Hypothalamus (tissue), 51 donors: ENCODE data around the gene CIAO2A.
A peak's percentile ranks its signal among the peaks of the same experiment; 100 is the strongest.
"Not testable (repeated sequence)": the region's sequence is repeated elsewhere in the genome, so short reads cannot be mapped to it uniquely, and the experiment has no call there.

ENCODE experiments used
- DNase-seq, 51 donors: peaks; one replicate each; lab custom pipeline; 2025; lab: John Stamatoyannopoulos, UW

Gene CIAO2A

DNA sequence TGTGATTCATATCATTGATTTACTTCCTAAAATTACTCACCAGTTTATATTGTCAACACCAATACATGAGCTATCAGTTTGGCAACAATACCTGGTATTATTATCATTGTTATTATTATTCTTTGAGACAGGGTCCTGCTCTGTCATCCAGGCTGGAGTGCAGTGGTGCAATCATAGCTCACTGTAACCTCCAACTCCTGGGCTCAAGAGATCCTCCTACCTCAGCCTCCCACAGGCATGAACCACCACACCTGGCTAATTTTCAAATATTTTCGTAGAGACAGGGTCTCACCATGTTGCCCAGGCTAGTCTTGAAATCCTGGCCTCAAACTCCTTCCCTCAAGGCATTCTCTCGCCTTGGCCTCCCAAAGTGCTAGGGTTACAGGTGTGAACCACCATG is 20.1 kb downstream of the CIAO2A start:
- not testable (repeated sequence) for DNase-seq

DNA sequence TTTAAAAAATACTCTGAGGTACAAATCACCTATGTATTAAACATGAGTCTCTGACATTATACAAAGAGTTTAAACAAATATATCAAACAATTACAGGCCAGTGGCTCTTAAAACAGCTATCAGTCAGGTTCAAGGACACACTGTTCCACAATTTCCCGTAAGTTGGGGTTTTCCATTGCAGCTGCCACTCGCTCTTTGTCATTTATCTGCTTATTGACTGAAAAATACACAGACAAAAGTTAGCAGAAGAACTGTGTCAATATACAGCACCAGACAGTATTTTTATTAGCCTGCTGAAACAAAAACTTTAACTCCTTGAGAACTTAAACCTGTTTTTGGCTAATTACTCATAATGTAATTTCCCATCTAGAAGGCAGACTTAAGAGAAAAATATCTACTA is 20.8 kb downstream of the CIAO2A start:
- DNase-seq: no peak

DNA sequence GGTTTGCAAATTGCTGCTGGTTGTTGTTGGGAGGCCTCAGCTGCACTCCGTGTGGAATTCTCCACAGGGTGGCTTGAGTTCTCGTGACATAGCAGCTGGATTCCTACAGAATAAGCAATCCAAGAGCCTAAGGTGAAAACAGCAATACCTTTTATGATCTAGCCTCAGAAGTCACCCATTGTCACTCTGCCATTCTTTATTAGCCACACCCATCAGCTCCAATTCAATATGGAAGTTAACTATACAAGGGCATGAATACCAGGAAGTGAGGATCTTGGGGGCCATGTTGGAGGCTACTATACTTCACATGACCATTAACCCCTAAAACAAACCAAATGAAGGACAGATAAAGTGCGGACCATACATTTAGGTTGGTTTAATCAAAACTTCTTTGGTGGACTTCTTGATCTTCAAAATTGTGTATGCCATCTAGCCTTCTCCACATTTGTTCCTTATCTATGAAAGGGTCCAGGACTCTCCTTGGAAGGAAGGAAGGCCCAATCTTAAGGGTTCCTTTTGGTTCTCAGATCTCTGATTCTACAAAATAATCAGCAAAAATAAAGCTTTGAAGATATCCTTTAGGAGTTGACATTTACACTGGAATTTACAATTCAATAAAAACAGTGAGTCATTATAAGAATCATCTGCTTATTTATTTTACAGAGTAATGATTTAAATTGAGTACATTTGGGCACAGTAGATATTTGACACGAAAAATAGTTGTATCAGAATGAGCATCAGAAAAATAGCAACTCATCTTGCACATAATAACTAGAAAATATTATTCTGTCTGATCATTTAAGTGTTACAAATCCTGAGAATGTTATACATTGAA is 21.5 kb downstream of the CIAO2A start:
- DNase-seq: no peak

DNA sequence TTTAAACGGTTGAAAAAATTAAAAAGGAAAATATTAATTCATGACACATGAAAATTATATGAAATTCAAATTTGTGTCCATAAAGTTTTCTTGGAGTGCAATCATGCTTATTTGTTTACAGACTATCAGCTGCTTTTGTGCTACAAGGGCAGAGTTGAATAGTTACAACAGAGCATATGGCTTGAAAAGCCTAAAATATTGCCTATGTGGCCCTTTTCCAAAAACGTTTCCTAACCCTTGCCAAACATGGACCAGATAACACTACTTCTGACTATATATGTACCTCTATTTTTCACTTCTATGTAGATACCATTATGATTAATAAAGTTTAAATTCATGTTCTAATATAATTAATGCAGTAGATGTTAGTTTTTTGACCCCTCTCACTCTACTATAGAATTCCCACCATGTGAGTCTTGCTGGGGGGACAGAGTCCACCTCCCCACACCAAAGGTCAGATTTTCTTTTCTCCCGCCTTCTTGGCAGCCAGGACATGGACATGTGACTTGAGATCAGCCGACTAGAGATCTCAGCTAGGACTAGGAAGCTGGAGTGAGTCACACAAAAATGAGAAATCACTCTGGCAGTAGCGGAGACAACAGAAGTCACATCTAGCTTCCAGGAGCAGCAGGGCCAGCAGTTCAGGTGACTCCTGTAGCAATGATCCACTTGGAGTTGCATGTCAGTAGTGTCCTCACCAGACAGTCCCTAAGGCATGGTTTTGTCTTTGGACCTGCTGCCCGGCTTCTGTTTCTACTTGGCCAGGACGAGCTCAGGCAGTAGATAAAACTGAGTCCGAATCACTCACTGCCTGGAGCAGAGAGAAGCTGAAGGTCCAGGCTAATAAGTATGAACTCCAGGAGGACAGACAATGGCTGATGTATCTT is 22.4 kb downstream of the CIAO2A start:
- DNase-seq: peak in 9 of 51 donors; percentile 3 to 36 (median 17)

DNA sequence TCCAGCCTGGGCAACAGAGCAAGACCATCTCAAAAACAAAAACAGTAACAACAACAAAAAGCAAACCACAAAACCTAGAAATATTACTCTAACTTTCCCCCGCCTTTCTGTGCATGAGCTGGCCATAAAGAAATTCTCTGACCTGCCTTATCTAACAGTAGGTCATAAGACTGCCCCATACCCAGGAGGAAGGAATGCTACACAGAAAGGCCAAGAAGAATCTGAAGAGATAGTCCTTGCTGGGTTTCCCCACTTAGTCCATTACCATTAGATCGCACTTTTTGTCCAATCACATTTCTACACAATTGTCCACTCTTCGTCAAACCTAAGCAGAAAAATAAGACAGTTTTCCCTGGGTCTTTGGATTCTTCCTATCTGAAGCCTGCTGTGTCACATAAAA is 23.5 kb downstream of the CIAO2A start:
- no peak for DNase-seq

DNA sequence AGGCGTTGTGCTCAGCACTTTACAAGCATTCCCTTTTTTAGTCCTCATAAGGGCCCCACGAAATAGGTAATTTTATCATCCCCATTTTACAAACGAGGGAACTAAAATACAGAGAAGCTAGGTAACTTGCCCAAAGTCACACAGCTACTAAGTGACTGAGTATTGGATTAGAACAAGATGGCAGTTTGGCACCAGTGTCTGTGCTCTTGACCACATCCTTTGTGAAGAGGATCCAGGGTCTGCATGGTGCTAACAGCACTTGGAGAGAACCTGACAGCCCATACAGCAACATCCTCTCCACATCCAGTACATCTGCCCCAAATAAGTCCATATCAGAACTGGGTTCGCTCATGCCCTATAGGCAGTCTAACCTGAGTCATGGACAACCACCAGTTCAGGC is 25.5 kb downstream of the CIAO2A start:
- DNase-seq: no peak

DNA sequence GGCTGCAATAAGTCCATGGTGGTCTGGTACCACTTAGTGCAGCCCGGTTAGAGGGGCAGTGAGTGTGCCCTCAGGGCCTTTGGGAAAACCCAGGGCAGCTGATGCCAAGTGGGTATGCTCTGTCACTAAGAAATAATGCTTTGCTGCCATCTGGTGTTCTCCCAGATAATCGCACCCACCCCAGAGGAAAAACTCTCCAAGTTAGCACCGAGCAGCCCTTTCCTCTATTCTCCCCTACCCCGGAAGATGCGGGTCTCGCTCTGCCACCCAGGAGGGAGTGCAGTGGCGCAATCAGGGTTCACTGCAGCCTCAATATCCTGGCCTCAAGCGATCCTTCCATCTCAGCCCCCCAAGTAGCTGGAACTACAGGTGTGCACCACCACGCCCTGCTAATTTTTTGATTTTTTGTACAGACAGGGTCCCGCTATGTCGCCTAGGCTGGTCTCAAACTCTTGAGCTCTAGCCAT is 26.0 kb downstream of the CIAO2A start:
- DNase-seq: peak in 43 of 51 donors; percentile 8 to 74 (median 32)

DNA sequence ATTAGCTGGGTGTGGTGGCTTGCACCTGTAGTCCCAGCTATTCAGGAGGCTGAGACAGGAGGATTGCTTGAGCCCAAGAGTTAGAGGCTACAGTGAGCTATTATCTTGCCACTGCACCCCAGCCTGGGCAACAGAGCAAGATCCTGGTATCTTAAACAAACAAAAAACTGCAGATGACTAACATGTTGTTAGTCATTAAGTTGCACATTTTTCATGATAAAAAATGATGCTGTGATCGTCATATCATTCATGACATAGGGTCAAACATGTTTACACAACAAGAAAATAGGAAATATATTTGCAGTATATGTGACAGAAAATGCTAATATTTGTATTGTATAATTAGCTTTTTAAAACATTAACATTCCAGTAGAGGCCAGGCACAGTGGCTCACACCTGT is 27.2 kb downstream of the CIAO2A start:
- DNase-seq: no peak

DNA sequence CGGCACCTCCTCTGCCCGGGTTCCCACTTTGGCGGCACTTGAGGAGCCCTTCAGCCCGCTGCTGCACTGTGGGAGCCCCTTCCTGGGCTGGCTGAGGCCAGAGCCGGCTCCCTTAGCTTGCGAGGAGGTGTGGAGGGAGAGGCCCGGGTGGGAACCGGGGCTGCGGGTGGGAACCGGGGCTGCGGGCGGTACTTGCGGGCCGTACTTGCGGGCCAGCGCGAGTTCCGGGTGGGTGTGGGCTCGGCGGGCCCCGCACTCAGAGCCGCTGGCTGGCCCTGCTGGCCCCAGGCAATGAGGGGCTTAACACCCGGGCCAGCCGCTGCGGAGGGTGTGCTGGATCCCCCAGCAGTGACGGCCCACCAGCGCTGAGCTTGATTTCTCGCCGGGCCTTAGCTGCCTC is 32.9 kb downstream of the CIAO2A start:
- no peak for DNase-seq

DNA sequence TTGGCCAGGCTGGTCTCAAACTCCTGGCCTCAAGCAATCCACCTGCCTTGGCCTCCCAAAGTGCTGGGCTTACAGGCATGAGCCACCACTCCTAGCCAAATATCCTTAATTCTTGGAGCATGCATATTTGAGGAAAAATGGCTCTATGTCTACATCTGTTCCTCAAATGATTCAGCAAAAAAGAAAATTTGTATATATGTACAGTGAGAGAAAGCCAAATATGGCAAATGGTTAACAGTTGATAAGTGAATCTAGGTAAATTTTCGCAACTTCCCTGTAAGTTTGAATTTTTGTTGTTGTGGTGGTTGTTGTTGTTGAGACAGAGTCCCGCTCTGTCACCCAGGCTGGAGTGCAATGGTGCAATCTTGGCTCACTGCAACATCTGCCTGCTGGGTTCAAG is 34.5 kb downstream of the CIAO2A start:
- not testable (repeated sequence) for DNase-seq

DNA sequence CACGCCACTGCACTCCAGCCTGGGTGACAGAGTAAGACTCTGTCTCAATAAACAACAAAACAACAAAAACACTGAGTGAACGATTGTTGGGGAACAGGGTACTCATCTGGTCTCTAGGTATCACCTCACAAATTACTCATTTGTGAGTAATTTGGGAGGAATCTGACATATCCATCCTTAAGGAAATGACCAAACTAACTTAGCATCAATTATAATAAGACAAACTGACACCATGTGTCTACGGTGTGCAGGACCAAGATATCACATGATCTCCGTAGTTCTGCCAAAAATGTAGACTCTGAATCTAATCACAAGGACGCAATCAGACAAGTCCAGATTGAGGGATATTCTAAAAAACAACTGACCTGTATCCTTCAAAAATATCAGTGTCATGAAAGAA is 35.4 kb downstream of the CIAO2A start:
- no peak for DNase-seq

DNA sequence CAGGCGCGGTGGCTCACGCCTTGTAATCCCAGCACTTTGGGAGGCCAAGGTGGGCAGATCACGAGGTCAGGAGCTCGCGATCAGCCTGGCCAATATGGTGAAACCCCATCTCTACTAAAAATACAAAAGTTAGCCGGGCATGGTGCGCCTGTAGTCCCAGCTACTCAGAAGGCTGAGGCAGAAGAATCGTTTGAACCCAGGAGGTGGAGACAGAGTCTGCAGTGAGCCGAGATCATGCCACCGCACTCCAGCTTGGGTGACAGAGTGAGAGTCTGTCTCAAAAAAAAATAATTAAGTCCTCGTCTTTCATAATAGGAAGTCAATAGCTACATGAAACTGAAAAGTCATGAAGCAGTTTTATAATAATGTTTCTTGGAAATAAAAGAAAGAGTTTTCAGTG is 40.0 kb downstream of the CIAO2A start:
- peak in 1 of 51 donors; percentile 18 for DNase-seq

DNA sequence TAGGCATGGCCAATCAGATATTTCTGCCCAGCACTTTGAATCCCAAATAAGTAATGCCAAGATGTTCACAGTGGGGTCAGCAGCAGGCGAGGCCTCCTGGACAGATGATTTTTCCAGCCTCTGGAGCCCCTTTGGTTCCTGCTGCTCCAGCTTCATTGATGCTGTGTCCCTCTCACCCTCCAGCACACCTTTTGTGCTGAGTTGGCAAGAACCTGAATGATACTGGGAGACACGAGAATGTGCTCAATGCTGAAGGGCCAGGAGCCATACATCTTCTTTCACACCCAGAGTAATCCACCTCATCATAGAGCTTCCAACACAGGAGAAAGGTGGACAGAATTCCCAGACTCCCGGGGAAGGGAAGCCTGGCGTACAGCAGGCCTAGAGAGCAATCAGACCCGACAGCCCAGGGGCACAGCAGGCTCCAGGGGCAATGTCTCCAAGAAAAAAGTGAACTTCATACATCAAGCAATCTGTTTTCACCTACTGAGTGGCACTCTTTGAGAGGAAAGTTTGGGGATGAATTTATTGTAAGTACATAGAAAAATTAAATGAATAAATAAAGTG is 40.6 kb downstream of the CIAO2A start:
- no peak for DNase-seq

DNA sequence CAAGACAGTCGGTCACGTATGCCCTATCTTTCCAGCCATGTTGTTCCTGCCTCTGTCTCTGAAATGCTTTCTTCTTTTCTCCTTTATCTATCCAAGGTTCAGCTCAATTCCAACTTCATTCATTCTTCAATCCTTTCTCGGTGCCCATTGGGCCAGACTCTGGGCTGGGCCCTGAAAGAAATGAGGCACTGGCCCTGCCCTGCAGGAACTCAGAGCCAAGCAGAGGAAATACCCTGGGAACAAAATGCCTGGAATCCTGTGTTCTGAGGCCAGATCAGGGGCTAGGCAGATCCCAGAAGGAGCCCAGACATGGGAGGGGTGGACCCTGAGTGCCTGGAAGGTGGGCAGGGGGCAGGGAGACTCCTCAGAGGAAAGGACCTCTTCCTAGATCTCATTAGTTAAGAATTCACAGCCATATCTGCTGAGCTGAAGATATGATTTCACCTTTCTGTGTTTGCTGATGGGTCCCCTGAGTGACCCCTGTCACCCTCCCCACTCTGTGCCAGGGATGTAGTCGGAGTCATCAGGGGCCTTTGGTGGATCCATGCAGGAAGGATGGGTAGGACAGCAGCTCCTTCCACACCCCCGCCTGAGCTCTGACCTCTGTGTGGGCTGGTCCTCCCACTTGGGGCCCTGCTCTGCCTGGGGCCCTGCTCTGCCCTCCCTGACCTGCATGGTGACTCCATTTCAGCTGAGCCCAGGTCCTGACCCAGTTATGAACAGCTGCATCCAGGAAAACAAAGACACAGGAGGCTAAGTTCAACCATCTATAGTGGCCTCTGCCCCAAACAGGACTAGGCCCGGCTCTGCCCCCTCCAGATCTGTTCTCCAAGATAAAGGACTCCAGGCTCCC is 42.0 kb downstream of the CIAO2A start:
- DNase-seq: no peak

DNA sequence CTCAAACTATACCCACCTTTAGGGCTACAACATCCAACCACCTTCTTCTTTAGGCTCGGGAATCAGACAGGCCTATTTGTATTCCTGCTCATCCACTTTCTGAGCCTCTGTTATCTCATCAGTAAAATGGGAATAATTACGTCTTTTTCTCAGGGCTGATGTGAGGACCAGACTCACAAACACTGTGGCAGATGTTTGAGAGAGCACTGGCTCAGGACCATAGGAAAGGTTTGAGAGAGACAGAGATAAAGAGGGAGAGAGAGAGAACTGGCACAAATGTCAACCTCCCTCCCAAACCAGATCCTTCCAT is 42.6 kb downstream of the CIAO2A start:
- DNase-seq: no peak

DNA sequence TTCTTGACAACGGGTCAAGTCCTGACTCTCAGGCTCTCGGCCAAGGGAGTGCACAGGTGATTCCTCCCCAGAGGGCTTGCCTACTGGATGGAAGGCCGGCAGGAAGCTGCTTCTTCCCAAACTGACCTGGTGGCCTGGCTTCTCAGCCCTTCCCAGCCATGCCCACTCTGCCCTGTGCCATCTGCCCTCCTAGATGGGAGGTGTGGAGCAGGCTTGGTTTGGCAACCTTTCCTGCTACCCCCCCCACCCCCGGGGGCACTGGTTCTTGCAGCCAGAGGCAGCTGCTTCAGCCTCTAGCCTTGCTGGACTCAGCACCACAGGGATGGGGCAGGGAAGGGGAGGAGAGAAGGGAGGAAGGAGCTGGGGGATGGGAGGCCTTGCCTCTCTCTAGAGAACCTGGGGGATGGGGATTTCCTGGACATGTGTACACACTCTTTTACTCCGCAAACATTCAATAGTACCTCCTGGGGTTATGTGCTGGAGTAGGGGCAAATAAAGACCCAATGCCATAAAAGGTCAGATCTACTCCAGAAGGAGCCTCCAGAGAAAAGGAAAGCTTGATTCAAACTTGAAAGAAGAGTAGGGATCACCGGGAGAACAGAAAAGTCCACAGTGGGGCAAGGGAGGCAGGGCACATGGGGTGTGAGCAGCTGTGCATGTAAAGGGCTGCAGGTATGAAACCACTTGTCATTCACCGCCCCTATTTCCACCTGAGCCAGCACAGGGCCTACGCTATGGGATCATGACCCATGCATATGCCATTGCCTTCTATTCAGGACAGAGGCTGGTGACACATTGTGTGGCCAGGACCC is 43.2 kb downstream of the CIAO2A start:
- no peak for DNase-seq

DNA sequence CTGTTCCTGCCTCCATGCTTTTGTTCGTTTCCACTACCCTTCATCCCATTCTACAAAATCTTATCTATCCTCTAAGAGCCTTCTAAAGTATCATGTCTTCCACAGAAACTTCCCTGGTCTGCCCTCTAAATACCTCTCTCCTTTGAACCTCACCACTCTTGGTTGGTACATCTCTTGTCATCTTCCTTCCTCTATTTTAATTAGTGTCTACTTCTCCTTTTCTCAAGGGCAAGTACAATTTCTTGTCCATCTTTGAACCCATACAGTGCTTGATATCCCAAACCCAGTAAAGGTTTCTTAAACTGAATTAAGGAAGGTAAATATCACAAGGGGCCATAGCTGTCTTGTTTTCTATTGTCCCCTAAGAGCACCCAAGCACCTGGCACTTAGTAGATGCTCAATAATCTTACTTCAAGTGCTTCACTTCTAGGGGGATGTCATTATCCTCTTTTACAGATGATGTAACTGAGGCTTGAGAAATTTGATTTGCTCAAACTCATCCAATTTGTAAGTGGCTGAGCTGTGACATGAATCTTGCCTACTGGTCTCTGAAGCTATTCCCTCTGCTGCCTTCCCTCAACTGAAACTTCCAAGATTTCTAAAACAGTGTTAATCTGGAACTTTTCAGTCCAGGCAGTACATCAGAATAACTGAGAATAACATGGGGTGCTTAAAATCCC is 44.7 kb downstream of the CIAO2A start:
- no peak for DNase-seq

DNA sequence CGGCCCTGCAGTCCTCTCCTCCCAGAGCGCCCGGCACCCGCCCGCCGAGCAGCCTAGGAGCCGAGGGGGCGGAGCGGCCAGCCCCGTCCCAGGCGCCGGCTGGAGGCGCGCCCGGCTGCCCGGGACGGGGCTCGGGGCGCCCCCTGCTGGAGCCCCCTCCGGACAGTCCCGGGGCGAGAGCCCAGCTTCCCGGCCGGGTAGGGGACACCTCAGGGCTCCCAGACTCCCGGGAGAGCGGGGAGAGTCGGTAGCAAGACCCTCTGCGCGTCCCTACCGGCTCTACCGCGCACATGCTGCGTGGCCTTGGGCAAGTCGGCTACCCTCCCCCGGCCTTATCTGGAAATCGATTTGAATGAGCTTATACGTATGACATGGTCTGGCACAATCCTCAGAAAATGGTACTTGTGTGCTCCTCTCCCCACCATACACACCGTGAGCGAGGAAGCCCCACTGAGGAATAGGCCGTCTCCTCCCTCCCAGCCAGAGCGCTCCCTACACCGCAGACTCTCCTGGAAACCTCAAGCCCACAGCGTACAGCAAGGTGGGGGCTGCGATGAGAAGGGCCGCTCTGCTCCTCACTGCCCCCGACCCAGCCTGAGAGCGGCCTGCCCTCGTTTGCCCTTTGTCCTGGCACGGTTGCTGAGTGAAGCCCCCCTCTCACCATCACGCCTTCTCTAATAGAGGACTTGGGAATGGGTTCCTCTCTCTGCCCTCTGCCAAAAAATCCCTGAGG is 47.1 kb downstream of the CIAO2A start, which contains the start of gene DAPK2:
TSS of gene DAPK2 (minus strand) at position 65 of the 733 bp plus-strand sequence. CDS start 6,224 bp downstream, outside the sequence.
- DNase-seq: peak in 45 of 51 donors; percentile 8 to 85 (median 45)
